Stimulated activated CD4-positive, alpha-beta T cell treated with anti-CD3 and anti-CD28 coated beads, Interleukin-12 subunit alpha, Interleukin-12 subunit beta, amount 100 ng/mL, for 48 hours (primary cell): ENCODE measurements around the gene SAMD1.

Source experiments
- DNase-seq, 3 donors: peaks; one replicate each; pipeline ENCODE4 v3.0.0-alpha.2; 2020; ENCODE audit warnings: low read depth in 2 of 3, low spot score in 1 of 3

SAMD1 gene

GRCh38 chr19:14090509-14091080 lies at the start of gene SAMD1:
Gene SAMD1 (minus strand): TSS chr19:14090751.
- DNase-seq: peak; percentile 55 to 76 (median 61)

- DNase-seq: no peak
Measured at GRCh38 chr19:14139944-14140343, 49.4 kb upstream of the SAMD1 start.

GRCh38 chr19:14138576-14139265 lies 48.2 kb upstream of the SAMD1 start:
- DNase-seq: no peak

GRCh38 chr19:14136509-14137281 lies 46.1 kb upstream of the SAMD1 start, which contains the start of gene ASF1B:
Gene ASF1B (minus strand): TSS chr19:14136589. CDS start chr19:14136456, 133 bp downstream.
- peak; percentile 93 to 98 (median 96) for DNase-seq

- DNase-seq: no peak
Measured at GRCh38 chr19:14135985-14136508, 45.5 kb upstream of the SAMD1 start.

GRCh38 chr19:14135355-14135754 lies 44.8 kb upstream of the SAMD1 start:
- no peak for DNase-seq

- DNase-seq: no peak
Measured at GRCh38 chr19:14127929-14128509, 37.5 kb upstream of the SAMD1 start.

- no peak for DNase-seq
Measured at GRCh38 chr19:14127176-14127575, 36.6 kb upstream of the SAMD1 start.

GRCh38 chr19:14122924-14123323 lies 32.4 kb upstream of the SAMD1 start:
- DNase-seq: no peak

GRCh38 chr19:14120497-14120780 lies 29.9 kb upstream of the SAMD1 start:
- no peak for DNase-seq

- DNase-seq: no peak
Measured at GRCh38 chr19:14119644-14120496, 29.3 kb upstream of the SAMD1 start.

- DNase-seq: no peak
Measured at GRCh38 chr19:14119146-14119545, 28.6 kb upstream of the SAMD1 start.

GRCh38 chr19:14118165-14119051 lies 27.9 kb upstream of the SAMD1 start:
- peak in 1 of 3 donors; percentile 19 for DNase-seq

- DNase-seq: peak; percentile 92 to 98 (median 97)
Measured at GRCh38 chr19:14117668-14118164, 27.2 kb upstream of the SAMD1 start, which contains the start of gene PRKACA. Gene PRKACA (minus strand): TSS chr19:14117762. CDS start chr19:14117547, 215 bp downstream.

GRCh38 chr19:14116918-14117578 lies 26.5 kb upstream of the SAMD1 start:
- no peak for DNase-seq

- DNase-seq: no peak
Measured at GRCh38 chr19:14116525-14116917, 26.0 kb upstream of the SAMD1 start.

GRCh38 chr19:14115756-14116155 lies 25.2 kb upstream of the SAMD1 start:
- no peak for DNase-seq

GRCh38 chr19:14114854-14115253 lies 24.3 kb upstream of the SAMD1 start:
- DNase-seq: peak in 2 of 3 donors; percentile 40 to 49

- no peak for DNase-seq
Measured at GRCh38 chr19:14114439-14114838, 23.9 kb upstream of the SAMD1 start.
